Metanephros (tissue), 2 donors: ENCODE results near the gene ZNF774. TPM values are rescaled to one million over a fixed set of nuclear protein-coding genes. Genes with fewer than 3 reads are reported as not detected.

Experiments used
- small RNA-seq: library from RNA; depleted of rRNA; stranded (forward); fragments of <200 nt; gene quantifications from one replicate; pipeline ENCODE3, GENCODE V24; 2014; ENCODE audit warnings: low replicate concordance
- total RNA-seq: library from RNA; depleted of rRNA; stranded (reverse); fragments of >200 nt; gene quantifications from one replicate; pipeline ENCODE4 v1.2.3, GENCODE V29; 2014

Gene ZNF774
- 1.8 TPM for total RNA-seq

DNA sequence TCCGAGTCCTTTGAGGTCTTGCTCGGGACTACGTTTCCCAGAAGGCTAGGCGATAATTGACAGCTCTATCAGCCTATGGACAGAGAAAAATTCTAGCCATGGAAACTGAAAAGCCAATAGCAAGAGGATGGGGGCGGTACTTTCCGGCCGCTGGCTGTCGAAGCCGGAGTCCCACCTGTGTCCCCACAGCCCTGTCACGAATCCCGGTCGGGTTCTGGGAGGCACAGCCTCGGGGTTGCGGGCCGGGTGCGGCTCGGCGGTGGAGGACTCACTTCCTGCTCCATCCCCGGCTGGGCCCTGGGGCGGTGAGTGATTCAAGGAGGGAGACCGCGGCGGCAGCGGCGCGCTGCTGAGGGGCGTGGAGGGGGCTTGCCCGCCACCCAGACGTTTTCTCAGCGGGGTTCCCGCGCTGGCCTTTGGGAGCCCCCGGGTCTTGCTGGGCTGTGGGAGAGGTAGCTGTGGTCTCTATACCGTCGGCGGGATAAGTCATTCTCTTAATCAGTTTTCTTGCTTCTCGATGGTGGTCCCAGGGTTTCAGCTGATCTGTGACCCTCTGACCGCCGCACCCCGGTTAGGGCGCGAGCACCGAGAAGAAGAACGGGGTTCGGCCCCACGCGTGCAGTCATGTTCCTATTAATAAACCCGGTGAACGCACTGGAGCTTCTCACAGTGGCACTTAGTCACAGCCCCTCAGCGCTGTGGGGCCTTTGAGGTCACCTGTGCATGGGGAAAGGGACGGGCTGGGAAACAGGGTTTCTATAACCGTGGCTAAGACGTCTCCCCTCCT is at the start of gene ZNF774:
Gene ZNF774 (plus strand): TSS at position 178 of the 787 bp plus-strand sequence. CDS start 2,377 bp downstream, outside the sequence.

GRCh38 chr15:90387534-90388461 is 35.7 kb downstream of the ZNF774 start, which contains the start of gene IQGAP1:
TSS of gene IQGAP1 (plus strand) at chr15:90388242. CDS start at chr15:90388342, 100 bp downstream.

Small RNAs within 50 kb of the gene (small RNA-seq; reads per million reads assigned to genes)
- not detected for gene NDUFA3P4

Other genes starting within 250 kb of the ZNF774 start
- 191 TPM for gene IDH2, start 249.8 kb upstream of the ZNF774 start, total RNA-seq
- gene SEMA4B, start 151.0 kb upstream of the ZNF774 start, total RNA-seq: 66.7 TPM
- 19.7 TPM for gene CIB1, start 118.3 kb upstream of the ZNF774 start, total RNA-seq
- gene GDPGP1, start 118.1 kb upstream of the ZNF774 start, total RNA-seq: 8.3 TPM
- 1.3 TPM for gene TTLL13, start 102.7 kb upstream of the ZNF774 start, total RNA-seq
- gene NGRN, start 86.6 kb upstream of the ZNF774 start, total RNA-seq: 81.7 TPM
- gene IQGAP1, start 36.0 kb downstream of the ZNF774 start, total RNA-seq: 154 TPM
- gene CRTC3, start 177.6 kb downstream of the ZNF774 start, total RNA-seq: 33.1 TPM